T1000 (cell line): Measurements from ENCODE around the gene WWOX.

Source experiments
- DNase-seq: peaks from one replicate; lab custom pipeline; 2025; ENCODE audit warnings: mixed read lengths; lab: John Stamatoyannopoulos, UW

WWOX gene

GRCh38 chr16:78804058-78804735 lies 704.7 kb downstream of the WWOX start:
- DNase-seq: no peak

GRCh38 chr16:78805556-78805955 lies 706.1 kb downstream of the WWOX start:
- no peak for DNase-seq

GRCh38 chr16:78811247-78811646 lies 711.8 kb downstream of the WWOX start:
- no peak for DNase-seq

- no peak for DNase-seq
These were observed 713.1 kb downstream of the WWOX start for GRCh38 chr16:78812582-78812981.

- DNase-seq: no peak
These were observed 714.3 kb downstream of the WWOX start for GRCh38 chr16:78813661-78814311.

GRCh38 chr16:78815713-78816112 lies 716.3 kb downstream of the WWOX start:
- no peak for DNase-seq

- DNase-seq: no peak
These were observed 717.2 kb downstream of the WWOX start for GRCh38 chr16:78816499-78817195.

- DNase-seq: no peak
These were observed 717.8 kb downstream of the WWOX start for GRCh38 chr16:78817200-78817739.

- no peak for DNase-seq
These were observed 721.9 kb downstream of the WWOX start for GRCh38 chr16:78821335-78821734.

GRCh38 chr16:78822509-78822908 lies 723.1 kb downstream of the WWOX start:
- no peak for DNase-seq

- no peak for DNase-seq
These were observed 723.6 kb downstream of the WWOX start for GRCh38 chr16:78823027-78823426.

GRCh38 chr16:78829280-78829679 lies 729.8 kb downstream of the WWOX start:
- DNase-seq: no peak

GRCh38 chr16:78830599-78830998 lies 731.1 kb downstream of the WWOX start:
- no peak for DNase-seq

- DNase-seq: no peak
These were observed 732.6 kb downstream of the WWOX start for GRCh38 chr16:78832100-78832499.

- no peak for DNase-seq
These were observed 737.5 kb downstream of the WWOX start for GRCh38 chr16:78836802-78837491.

GRCh38 chr16:78837706-78838105 lies 738.3 kb downstream of the WWOX start:
- DNase-seq: no peak

GRCh38 chr16:78838276-78838675 lies 738.8 kb downstream of the WWOX start:
- no peak for DNase-seq

GRCh38 chr16:78842950-78843349 lies 743.5 kb downstream of the WWOX start:
- no peak for DNase-seq

GRCh38 chr16:78843978-78844377 lies 744.5 kb downstream of the WWOX start:
- DNase-seq: no peak

- DNase-seq: no peak
These were observed 745.2 kb downstream of the WWOX start for GRCh38 chr16:78844682-78845081.

GRCh38 chr16:78851266-78851665 lies 751.8 kb downstream of the WWOX start:
- no peak for DNase-seq

GRCh38 chr16:78852081-78852635 lies 752.7 kb downstream of the WWOX start:
- no peak for DNase-seq
